HepG2 (cell line): ENCODE measurements around the gene CYSLTR2. TPM values are rescaled to one million over a fixed set of nuclear protein-coding genes. Genes with fewer than 3 reads are reported as not detected.

ENCODE experiments used
- ATAC-seq: fragments of 200-7000 bp; cut with Tn5 transposase; 3 replicates; pipeline ENCODE4 v1.9.1; 2020; ENCODE audit warnings: mild to moderate bottlenecking, moderate library complexity
- BruUV-seq: library from RNA; stranded (reverse); fragments of 400-500 nt; replicated peaks from 2 replicates; lab custom pipeline; 2021; lab: Mats Ljungman, UMichigan
- CTCF ChIA-PET: fragments of 300-600 bp; formaldehyde crosslinking; extraction: SDS; loops from one replicate; lab custom pipeline; 2021; ENCODE audit warnings: low total read pairs, inconsistent platforms, low intra/inter-chr PET ratio; lab: Yijun Ruan, JAX
- POLR2A ChIA-PET: fragments of 350-600 bp; sonication (Branson Sonifier 250); formaldehyde crosslinking; loops from one replicate; lab custom pipeline; 2020; ENCODE audit warnings: antibody characterized with exemption, inconsistent platforms; lab: Yijun Ruan, JAX
- DNase-seq: peaks from one replicate; pipeline ENCODE4 v3.0.0-alpha.2; 2015; ENCODE audit warnings: low spot score
- FAIRE-seq: peaks from 3 replicates; lab custom pipeline; 2011; peaks lifted over from hg19 to GRCh38; lab: Jason Lieb, UNC
- H2AFZ ChIP-seq: one replicate; pipeline ENCODE4 v1.6.1; 2011; ENCODE audit warnings: low read length, inconsistent platforms
- H3K27ac ChIP-seq: fragments of 300-600 bp; 3 replicates; pipeline ENCODE4 v1.8.0; 2011; ENCODE audit warnings: mixed run types, mild to moderate bottlenecking, mixed read lengths, low read length, inconsistent platforms; ENCODE audit not compliant: insufficient read depth; ENCODE audit errors: extremely low read length
- H3K27me3 ChIP-seq, 2 experiments: fragments of 200-600 bp in 1 of 2; 2 replicates in 1 of 2; 3 replicates in 1 of 2; pipeline versions ENCODE4 v1.6.0 to v1.8.0; 2011; ENCODE audit warnings: low read length in 2 of 2, mild to moderate bottlenecking in 2 of 2, moderate library complexity in 2 of 2, inconsistent platforms in 1 of 2; ENCODE audit not compliant: insufficient read depth in 2 of 2, control insufficient read depth in 1 of 2
- H3K36me3 ChIP-seq, 2 experiments: fragments of 200-600 bp in 1 of 2; replicated peaks in 1 of 2; 2 replicates in 1 of 2; 3 replicates in 1 of 2; pipeline versions ENCODE4 v1.5.1 to v1.8.0; 2011; ENCODE audit warnings: low read length in 2 of 2, inconsistent platforms in 1 of 2; ENCODE audit not compliant: insufficient read depth in 2 of 2, control insufficient read depth in 1 of 2
- H3K4me1 ChIP-seq: 2 replicates; pipeline ENCODE4 v1.5.1; 2012; ENCODE audit warnings: low read length, inconsistent platforms; ENCODE audit not compliant: insufficient read depth
- H3K4me2 ChIP-seq: 2 replicates; pipeline ENCODE4 v1.6.0; 2011; ENCODE audit warnings: low read depth, low read length, inconsistent platforms
- H3K4me3 ChIP-seq, 3 experiments: fragments of 200-600 bp in 1 of 3; sonication (generic), shearing (Covaris generic) in 1 of 3; replicated peaks in 1 of 3; 2 replicates each; pipeline ENCODE4 v1.5.1; 2011 to 2016; ENCODE audit warnings: low read length in 3 of 3, inconsistent platforms in 2 of 3, low read depth in 2 of 3, mild to moderate bottlenecking in 2 of 3, control low read depth in 1 of 3, mixed read lengths in 1 of 3; ENCODE audit not compliant: insufficient read depth in 1 of 3
- H3K79me2 ChIP-seq: one replicate; pipeline ENCODE4 v1.6.1; 2011; ENCODE audit warnings: low read length, inconsistent platforms; ENCODE audit not compliant: insufficient read depth
- H3K9ac ChIP-seq: 2 replicates; pipeline ENCODE4 v1.6.0; 2011; ENCODE audit warnings: mild to moderate bottlenecking, low read depth, low read length, inconsistent platforms; ENCODE audit not compliant: insufficient read depth
- H3K9me3 ChIP-seq: 2 replicates; pipeline ENCODE4 v1.5.1; 2012; ENCODE audit warnings: mild to moderate bottlenecking, low read length
- H4K20me1 ChIP-seq: 2 replicates; pipeline ENCODE4 v1.6.0; 2011; ENCODE audit warnings: inconsistent platforms, mild to moderate bottlenecking, low read length, moderate library complexity; ENCODE audit not compliant: insufficient read depth
- ATF2 ChIP-seq: sonication (generic); formaldehyde crosslinking; IDR thresholded peaks from 2 replicates; pipeline ENCODE4 v1.4.0; 2020; ENCODE audit warnings: missing genetic modification reagents
- BATF2 ChIP-seq: sonication (generic); formaldehyde crosslinking; IDR thresholded peaks from 2 replicates; pipeline ENCODE4 v1.8.0; 2022; ENCODE audit warnings: mild to moderate bottlenecking, missing genetic modification reagents, moderate library complexity
- BCL6 ChIP-seq: IDR thresholded peaks from 2 replicates; pipeline ENCODE4 v1.6.1; 2016; ENCODE audit warnings: missing genetic modification reagents, missing compliant biosample characterization
- EED ChIP-seq: sonication (generic); formaldehyde crosslinking; IDR thresholded peaks from 2 replicates; pipeline ENCODE4 v1.5.0; 2020; ENCODE audit warnings: mild to moderate bottlenecking, missing genetic modification reagents
- HOXA7 ChIP-seq: sonication (generic); formaldehyde crosslinking; IDR thresholded peaks from 2 replicates; pipeline ENCODE4 v1.8.1; 2022; ENCODE audit warnings: mild to moderate bottlenecking, missing genetic modification reagents, moderate library complexity
- IKZF5 ChIP-seq: IDR thresholded peaks from 2 replicates; pipeline ENCODE4 v1.6.1; 2018; ENCODE audit warnings: missing genetic modification reagents, mild to moderate bottlenecking, missing compliant biosample characterization
- IRF2 ChIP-seq: IDR thresholded peaks from 2 replicates; pipeline ENCODE4 v1.6.1; 2018; ENCODE audit warnings: missing genetic modification reagents, missing compliant biosample characterization
- JDP2 ChIP-seq: sonication (generic); formaldehyde crosslinking; IDR thresholded peaks from 2 replicates; pipeline ENCODE4 v1.8.1; 2022; ENCODE audit warnings: missing genetic modification reagents, borderline replicate concordance
- MIER2 ChIP-seq: IDR thresholded peaks from 2 replicates; pipeline ENCODE4 v1.6.1; 2016; ENCODE audit warnings: missing biosample characterization, missing genetic modification reagents
- MTERF4 ChIP-seq: sonication (generic); formaldehyde crosslinking; IDR thresholded peaks from 2 replicates; pipeline ENCODE4 v1.8.0; 2023; ENCODE audit warnings: mild to moderate bottlenecking, missing genetic modification reagents
- NR2F1 ChIP-seq, 2 experiments: fragments of 450-650 bp in 1 of 2; formaldehyde crosslinking in 1 of 2; IDR thresholded peaks; 2 replicates each; pipeline versions ENCODE4 v1.5.0 to v1.6.1; 2016 to 2020; ENCODE audit warnings: mild to moderate bottlenecking in 1 of 2, missing compliant biosample characterization in 1 of 2, missing genetic modification reagents in 1 of 2, moderate library complexity in 1 of 2
- U2AF1 ChIP-seq: fragments of 200-400 bp; formaldehyde crosslinking; optimal IDR thresholded peaks from 2 replicates; pipeline ENCODE3; 2017; ENCODE audit warnings: mild to moderate bottlenecking, low read depth, low read length
- YEATS4 ChIP-seq: sonication (generic); formaldehyde crosslinking; IDR thresholded peaks from 2 replicates; pipeline ENCODE4 v1.4.0; 2020; ENCODE audit warnings: missing genetic modification reagents, borderline replicate concordance
- ZKSCAN5 ChIP-seq: sonication (generic); formaldehyde crosslinking; IDR thresholded peaks from 2 replicates; pipeline ENCODE4 v1.5.1; 2020; ENCODE audit warnings: mild to moderate bottlenecking, missing genetic modification reagents
- ZNF124 ChIP-seq: sonication (generic); formaldehyde crosslinking; IDR thresholded peaks from 2 replicates; pipeline ENCODE4 v1.4.0; 2020; ENCODE audit warnings: missing genetic modification reagents
- ZNF569 ChIP-seq: sonication (generic); formaldehyde crosslinking; IDR thresholded peaks from 2 replicates; pipeline ENCODE4 v1.5.0; 2020; ENCODE audit warnings: mild to moderate bottlenecking, missing genetic modification reagents, moderate library complexity, borderline replicate concordance
- ZZZ3 ChIP-seq: sonication (generic); formaldehyde crosslinking; IDR thresholded peaks from 2 replicates; pipeline ENCODE4 v1.4.0; 2020; ENCODE audit warnings: missing genetic modification reagents, mild to moderate bottlenecking, borderline replicate concordance
- WGBS: methylation state at CpG from one replicate; pipeline ENCODE4 v1.1.6; 2017; ENCODE audit warnings: low lambda C conversion rate; 5-methylcytosine and 5-hydroxymethylcytosine counted together
- in situ Hi-C: cut with HindIII; loops from 2 replicates; pipeline ENCODE4 v1.10.0; 2017; ENCODE audit warnings: low pct_unique_long_range_greater_than_20kb; ENCODE audit not compliant: extremely low pct_ligation_motif_present
- intact Hi-C: fragments of 100-400 bp; cut with micrococcal nuclease; formaldehyde crosslinking; loops from one replicate; pipeline ENCODE4 v1.10.0; 2022; ENCODE audit not compliant: unreplicated experiment
- polyA plus RNA-seq, 8 experiments: library from polyadenylated mRNA; depleted of rRNA in 3 of 8; stranded (reverse) in 7 of 8; unstranded in 1 of 8; fragments of >200 nt; fragmentation: Illumina TruSeq in 4 of 8; extraction: Trizol in 4 of 8; gene quantifications; 2 replicates each; pipeline versions ENCODE4 v1.2.1 to v1.2.3, GENCODE V29; 2011 to 2016; ENCODE audit warnings: low read depth in 4 of 8, missing spikeins in 1 of 8, mixed read lengths in 1 of 8; ENCODE audit not compliant: insufficient read depth in 1 of 8
- total RNA-seq, 5 experiments: library from RNA; depleted of rRNA; stranded (reverse); fragments of >200 nt; fragmentation: Illumina TruSeq; extraction: Trizol; gene quantifications; 2 replicates each; pipeline ENCODE4 v1.2.3, GENCODE V29; 2016; ENCODE audit warnings: low read depth in 1 of 5

Gene CYSLTR2
- total and polyA plus RNA-seq, 2 of the 13 experiments (the other 11 are each of a cell fraction or from before 2014, with no cell fraction given): not detected

GRCh38 chr13:48680756-48681392 lies 27.1 kb downstream of the CYSLTR2 start:
- no peaks in the 10 kb centered on the region for H3K4me1 ChIP-seq
- TF ChIP-seq MTERF4 (no peak), BATF2 (CRISPR knock-in tag) (no peak), HOXA7 (CRISPR knock-in tag) (no peak), ZKSCAN5 (CRISPR knock-in tag) (no peak), ATF2 (CRISPR knock-in tag) (no peak), IRF2 (CRISPR knock-in tag) (no peak), EED (CRISPR knock-in tag) (no peak), MIER2 (no peak), JDP2 (CRISPR knock-in tag) (no peak), ZNF124 (CRISPR knock-in tag) (no peak), ZNF569 (CRISPR knock-in tag) (no peak), IKZF5 (CRISPR knock-in tag) (no peak), ZZZ3 (CRISPR knock-in tag) (no peak), YEATS4 (no peak), BCL6 (CRISPR knock-in tag) (no peak), U2AF1 (no peak), NR2F1 (CRISPR knock-in tag; IDR thresholded peaks at IDR 0.05) (no peak)
- TF ChIP-seq, all 625 proteins: peak for 0
- no TSS peak for BruUV-seq
- H3K4me3 ChIP-seq: no peak overlapping the region
- H2AFZ ChIP-seq: no peak overlapping the region
- DNase-seq (no peak), ATAC-seq (no peak), FAIRE-seq (no peak)
- CTCF ChIA-PET: no interaction called here
- intact Hi-C loops: no loop called here
- in situ Hi-C loops: no loop called here
- H3K27ac ChIP-seq: no peak overlapping the region
- no peaks in the 10 kb centered on the region for H3K36me3 ChIP-seq
- POLR2A ChIA-PET: no interaction called here
- no peak overlapping the region for H3K4me2 ChIP-seq
- no peaks in the 10 kb centered on the region for H3K9me3 ChIP-seq
- no peaks in the 10 kb centered on the region for H4K20me1 ChIP-seq
- H3K27me3 ChIP-seq: peaks cover 0 to 2% of the 10 kb centered on the region in 2 experiments; a peak in 2 of 5 replicates
- H3K79me2 ChIP-seq: no peaks in the 10 kb centered on the region
- WGBS: 13% methylated on average over 6 of the region's 6 CpGs
- no peak overlapping the region for H3K9ac ChIP-seq
